Thoracic aorta (tissue), 2 donors: ENCODE results near the gene MRGPRF. TPM values are rescaled to one million over a fixed set of nuclear protein-coding genes. Genes with fewer than 3 reads are reported as not detected.

ENCODE experiments used
- ATAC-seq: fragments of 150-250 bp; one replicate; pipeline ENCODE4 v1.8.0; 2017; ENCODE audit warnings: low read depth; ENCODE audit not compliant: insufficient number of reproducible peaks, low FRiP score
- DNase-seq: peaks from one replicate; pipeline ENCODE4 v3.0.0-alpha.2; 2020; ENCODE audit warnings: low spot score
- H3K27ac ChIP-seq, 2 donors: fragments of 200-600 bp; sonication (generic); 1 replicate in 1 of 2; 2 replicates in 1 of 2; pipeline ENCODE4 v1.5.1; 2016; ENCODE audit warnings: mild to moderate bottlenecking in 2 of 2, moderate library complexity in 2 of 2
- H3K27me3 ChIP-seq: fragments of 200-600 bp; sonication (generic); replicated peaks from 2 replicates; pipeline ENCODE4 v1.6.0; 2016; ENCODE audit warnings: mild to moderate bottlenecking; ENCODE audit not compliant: insufficient read depth
- H3K36me3 ChIP-seq: fragments of 200-600 bp; sonication (generic); one replicate; pipeline ENCODE4 v1.5.1; 2016
- H3K4me1 ChIP-seq, 2 donors: fragments of 200-600 bp; sonication (generic); 1 replicate in 1 of 2; 2 replicates in 1 of 2; pipeline versions ENCODE4 v1.5.1 to v1.6.0; 2016; ENCODE audit warnings: low read depth in 2 of 2, mild to moderate bottlenecking in 1 of 2; ENCODE audit not compliant: control insufficient read depth in 1 of 2
- H3K4me3 ChIP-seq: fragments of 200-600 bp; sonication (generic); 2 replicates; pipeline ENCODE4 v1.5.1; 2016; ENCODE audit warnings: mild to moderate bottlenecking
- H3K9me3 ChIP-seq: fragments of 200-600 bp; sonication (generic); 2 replicates; pipeline ENCODE4 v1.5.1; 2016
- CTCF ChIP-seq: fragments of 200-600 bp; sonication (generic); IDR thresholded peaks from one replicate; pipeline ENCODE4 v1.5.1; 2019; ENCODE audit warnings: antibody characterized with exemption
- total RNA-seq, 2 donors: library from RNA; depleted of rRNA; stranded (reverse); fragments of >200 nt; gene quantifications; one replicate each; pipeline versions ENCODE4 v1.1.0 to v1.2.3, GENCODE V29; 2016

Gene MRGPRF
- total RNA-seq, 2 donors from 2014 or later: 67.5 to 171 TPM

DNA sequence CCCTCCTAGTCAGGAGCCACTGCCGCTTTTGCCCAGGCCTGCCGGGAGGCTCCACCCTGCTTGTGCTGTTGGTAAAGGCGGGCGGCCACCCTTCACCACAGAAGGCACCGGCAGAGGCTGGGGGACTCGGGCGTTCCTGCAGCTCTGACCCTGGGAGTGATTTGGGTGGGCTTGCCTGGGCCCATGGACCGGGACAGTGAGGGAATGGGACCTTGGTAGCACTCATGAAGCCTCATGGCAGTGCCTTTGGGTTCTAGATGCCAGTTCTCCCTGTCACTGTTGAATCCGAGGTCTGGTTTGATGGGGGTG lies 40.1 kb upstream of the MRGPRF start:
- Histone ChIP-seq H3K4me3 (no peak overlapping the region), H3K36me3 (peaks cover 3% of the 10 kb centered on the region), H3K27ac (no peak overlapping the region), H3K9me3 (no peaks in the 10 kb centered on the region), H3K4me1 (peaks cover 17 to 55% of the 10 kb centered on the region in 2 donors), H3K27me3 (no peaks in the 10 kb centered on the region)
- ATAC-seq (no peak), DNase-seq (no peak)
- TF ChIP-seq CTCF: no peak

DNA sequence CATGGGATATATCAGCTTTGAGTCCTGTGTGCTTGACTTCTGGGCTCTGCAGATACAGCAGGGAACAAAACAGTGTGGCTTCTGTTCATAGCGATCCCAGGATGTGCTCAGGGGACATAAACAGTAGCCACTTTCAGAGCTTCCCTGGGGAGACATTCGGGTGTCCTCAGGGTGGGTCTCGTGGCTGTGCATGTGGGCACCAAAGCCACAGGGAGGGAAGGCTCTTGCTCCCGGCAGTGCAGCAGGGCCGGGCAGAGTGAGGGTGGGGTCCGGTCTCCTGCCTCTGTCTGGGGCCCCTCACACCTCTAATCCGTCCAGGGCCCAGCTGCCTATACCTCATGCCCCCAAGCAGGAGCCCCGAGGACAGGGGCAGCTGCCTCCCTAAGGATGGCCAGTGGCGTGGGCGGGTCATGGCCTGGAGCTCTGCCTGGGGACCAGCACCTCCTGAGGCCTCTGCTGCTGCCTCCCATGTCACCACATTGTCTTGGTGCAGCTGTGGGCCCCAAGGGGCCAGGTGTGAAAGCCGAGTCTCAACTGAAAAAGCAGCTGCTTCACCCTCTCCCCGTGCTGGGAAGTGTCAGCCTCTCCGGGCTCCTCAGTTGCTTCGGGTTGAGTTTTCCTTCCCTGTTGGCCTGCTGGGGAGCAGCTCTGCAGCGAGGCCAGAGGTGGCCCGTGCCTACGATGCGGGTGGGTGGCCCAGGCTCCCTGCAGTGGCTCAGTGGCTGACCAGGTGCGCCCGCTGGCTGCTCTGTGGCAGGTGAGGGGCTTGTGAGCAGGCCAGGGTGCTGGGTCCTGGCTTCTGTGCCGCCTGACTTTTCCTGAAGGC lies 39.5 kb upstream of the MRGPRF start:
- Histone ChIP-seq H3K27me3 (no peaks in the 10 kb centered on the region), H3K4me1 (peaks cover 17 to 58% of the 10 kb centered on the region in 2 donors), H3K9me3 (no peaks in the 10 kb centered on the region), H3K36me3 (no peaks in the 10 kb centered on the region), H3K27ac (peak overlapping the region in 1 of 2 donors; percentile 17), H3K4me3 (no peak overlapping the region)
- TF ChIP-seq CTCF: no peak
- no peak for ATAC-seq
- no peak for DNase-seq

GRCh38 chr11:69051381-69052342 lies 38.6 kb upstream of the MRGPRF start:
- peak overlapping the region; percentile 6 to 84 for H3K27ac ChIP-seq

GRCh38 chr11:69050592-69051380 lies 37.7 kb upstream of the MRGPRF start:
- TF ChIP-seq CTCF: no peak
- ATAC-seq (no peak), DNase-seq (no peak)
- Histone ChIP-seq H3K27ac (peak overlapping the region; percentile 78 to 84), H3K4me1 (peaks cover 14 to 56% of the 10 kb centered on the region in 2 donors), H3K9me3 (no peaks in the 10 kb centered on the region), H3K27me3 (no peaks in the 10 kb centered on the region), H3K4me3 (no peak overlapping the region), H3K36me3 (no peaks in the 10 kb centered on the region)

More at GRCh38 chr11:69051381-69052342, 38.6 kb upstream of the MRGPRF start:
- ATAC-seq (no peak), DNase-seq (no peak)
- no peaks in the 10 kb centered on the region for H3K36me3 ChIP-seq
- peaks cover 17 to 58% of the 10 kb centered on the region in 2 donors for H3K4me1 ChIP-seq
- peak overlapping the region; percentile 12 for H3K4me3 ChIP-seq
- no peak for TF ChIP-seq CTCF
- no peaks in the 10 kb centered on the region for H3K9me3 ChIP-seq
- H3K27me3 ChIP-seq: no peaks in the 10 kb centered on the region
